Epithelial cell of esophagus (primary cell): ENCODE measurements around the gene ABTB2.
"Not testable (repeated sequence)": the region's sequence is repeated elsewhere in the genome, so short reads cannot be mapped to it uniquely, and the experiment has no call there.

Source experiments
- DNase-seq: peaks from one replicate; pipeline ENCODE4 v3.0.0; 2010; ENCODE audit warnings: low read depth
- H3K4me3 ChIP-seq: 2 replicates; pipeline ENCODE4 v1.5.1; 2011; ENCODE audit warnings: mild to moderate bottlenecking, low read length, control low read depth
- TF ChIP-seq, protein P1 (sequence below): IDR thresholded peaks from 2 replicates; pipeline ENCODE4 v1.5.1; 2011; ENCODE audit warnings: low read depth, mild to moderate bottlenecking, low read length, control low read depth, inconsistent platforms; ENCODE audit not compliant: insufficient read depth; ENCODE audit errors: missing control alignments

The ABTB2 gene

DNA sequence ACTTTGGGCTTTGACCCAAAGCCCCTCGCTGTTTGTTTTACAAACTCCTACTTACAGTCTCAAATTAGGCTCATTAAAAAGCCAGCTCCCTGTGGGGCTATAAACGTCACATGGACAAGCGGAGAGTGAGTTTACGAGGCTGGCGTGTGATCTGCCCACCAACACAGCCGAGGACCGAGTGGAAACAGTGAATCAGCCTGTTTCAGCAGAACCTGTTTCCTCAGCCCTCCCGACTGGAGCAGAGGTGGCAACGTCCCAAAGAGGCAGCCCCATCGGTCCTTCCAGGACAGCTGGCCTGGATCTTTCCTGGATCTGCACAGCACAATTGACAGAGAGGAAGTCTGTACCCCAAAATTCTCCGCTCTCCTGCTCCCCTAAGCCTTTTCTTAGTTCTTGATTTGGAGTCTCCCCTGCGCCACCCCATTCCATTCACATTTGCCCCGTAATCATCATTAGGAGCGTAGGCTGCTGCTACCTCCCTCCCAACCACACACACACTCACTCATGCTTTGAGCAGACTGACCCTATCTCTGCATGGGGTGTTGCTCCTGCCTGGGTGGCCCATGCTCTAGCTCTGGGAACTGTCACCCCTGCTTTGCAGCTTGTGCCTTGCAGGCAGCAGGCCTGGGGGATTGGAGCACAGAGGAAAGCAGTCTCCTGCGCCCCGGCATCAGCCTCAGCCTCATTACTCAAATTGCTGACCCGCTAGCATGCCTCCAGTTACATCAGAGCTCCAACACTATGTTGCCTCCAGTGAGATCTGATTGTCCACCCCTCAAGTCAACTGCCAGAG is 134.6 kb downstream of the ABTB2 start:
- H3K4me3 ChIP-seq = no peak overlapping the region
- no peak for DNase-seq
- TF ChIP-seq, protein P1, sequence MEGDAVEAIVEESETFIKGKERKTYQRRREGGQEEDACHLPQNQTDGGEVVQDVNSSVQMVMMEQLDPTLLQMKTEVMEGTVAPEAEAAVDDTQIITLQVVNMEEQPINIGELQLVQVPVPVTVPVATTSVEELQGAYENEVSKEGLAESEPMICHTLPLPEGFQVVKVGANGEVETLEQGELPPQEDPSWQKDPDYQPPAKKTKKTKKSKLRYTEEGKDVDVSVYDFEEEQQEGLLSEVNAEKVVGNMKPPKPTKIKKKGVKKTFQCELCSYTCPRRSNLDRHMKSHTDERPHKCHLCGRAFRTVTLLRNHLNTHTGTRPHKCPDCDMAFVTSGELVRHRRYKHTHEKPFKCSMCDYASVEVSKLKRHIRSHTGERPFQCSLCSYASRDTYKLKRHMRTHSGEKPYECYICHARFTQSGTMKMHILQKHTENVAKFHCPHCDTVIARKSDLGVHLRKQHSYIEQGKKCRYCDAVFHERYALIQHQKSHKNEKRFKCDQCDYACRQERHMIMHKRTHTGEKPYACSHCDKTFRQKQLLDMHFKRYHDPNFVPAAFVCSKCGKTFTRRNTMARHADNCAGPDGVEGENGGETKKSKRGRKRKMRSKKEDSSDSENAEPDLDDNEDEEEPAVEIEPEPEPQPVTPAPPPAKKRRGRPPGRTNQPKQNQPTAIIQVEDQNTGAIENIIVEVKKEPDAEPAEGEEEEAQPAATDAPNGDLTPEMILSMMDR = no peak

DNA sequence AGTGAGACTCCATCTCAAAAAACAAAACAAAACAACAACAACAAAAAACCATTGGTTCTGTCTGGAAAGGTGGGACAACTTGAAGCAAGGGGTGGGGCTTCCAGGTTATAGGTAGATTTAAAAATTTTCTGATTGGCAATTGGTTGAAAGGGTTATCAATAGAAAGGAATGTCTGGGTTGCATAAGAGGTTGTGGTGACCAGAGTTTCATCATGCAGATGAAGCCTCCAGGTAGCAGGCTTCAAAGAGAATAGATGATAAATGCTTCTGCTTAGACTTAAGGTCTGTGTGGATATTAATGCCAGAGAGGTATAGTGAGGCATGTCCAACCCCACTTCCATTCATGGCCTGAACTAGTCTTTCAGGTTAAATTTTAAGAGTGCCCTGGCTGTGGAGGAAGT is 135.8 kb downstream of the ABTB2 start:
- TF ChIP-seq, protein P1 = no peak
- no peak overlapping the region for H3K4me3 ChIP-seq
- no peak for DNase-seq

DNA sequence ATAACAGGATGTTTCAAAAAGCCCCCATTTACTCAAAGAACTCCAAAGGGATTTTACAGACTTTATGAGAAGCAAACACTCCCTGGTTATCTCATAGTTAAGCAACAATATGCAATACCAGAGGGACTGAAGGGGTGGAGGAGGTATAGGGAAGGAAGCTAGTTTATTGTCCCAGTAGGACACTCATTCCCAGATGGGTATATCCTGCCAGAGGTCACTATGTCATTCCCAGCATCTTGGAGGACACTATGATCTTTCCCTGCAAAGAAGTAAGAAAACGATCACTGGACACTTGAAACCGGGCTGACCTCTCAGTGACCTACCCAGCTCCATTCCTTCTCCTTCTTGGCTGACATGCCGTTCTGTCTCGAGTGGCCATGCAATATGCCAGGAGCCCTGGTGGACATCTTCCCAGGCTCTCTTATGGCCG is 137.9 kb downstream of the ABTB2 start:
- TF ChIP-seq, protein P1 = no peak
- DNase-seq = no peak
- H3K4me3 ChIP-seq = no peak overlapping the region

DNA sequence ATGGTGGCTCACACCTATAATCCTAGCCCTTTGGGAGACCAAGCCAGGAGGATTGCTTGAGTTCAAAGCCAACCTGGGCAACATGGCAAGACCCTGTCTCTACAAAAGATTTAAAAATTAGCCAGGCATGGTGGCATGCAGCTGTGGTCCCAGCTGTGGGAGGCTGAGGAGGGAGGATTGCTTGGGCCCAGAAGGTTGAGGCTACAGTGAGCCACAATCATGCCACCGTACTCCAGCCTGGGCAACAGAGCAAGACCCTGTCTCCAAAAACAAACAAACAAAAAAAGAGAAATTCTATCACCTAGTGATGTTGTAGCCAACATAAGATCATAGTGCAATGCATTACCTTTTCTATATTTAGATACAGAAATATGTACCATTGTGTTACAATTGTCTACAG is 138.5 kb downstream of the ABTB2 start:
- H3K4me3 ChIP-seq = no peak overlapping the region
- TF ChIP-seq, protein P1 = no peak
- no peak for DNase-seq

DNA sequence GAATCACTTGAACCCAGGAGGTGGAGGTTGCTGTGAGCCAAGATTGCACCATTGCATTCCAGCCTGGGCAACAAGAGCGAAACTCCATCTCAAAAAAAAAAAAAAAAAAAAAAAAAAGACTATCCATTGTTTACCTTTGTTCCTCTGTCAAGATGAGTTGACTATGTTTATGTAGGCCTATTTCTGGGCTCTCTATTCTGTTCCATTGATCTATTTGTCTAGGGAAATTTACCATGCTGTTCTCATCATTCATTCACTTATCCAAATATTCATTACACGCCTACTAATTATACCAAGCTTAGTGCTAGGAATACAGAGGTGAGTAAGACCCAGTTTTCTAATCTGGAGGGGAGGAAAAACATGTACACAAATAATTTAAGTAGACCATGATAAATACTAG is 139.1 kb downstream of the ABTB2 start:
- not testable (repeated sequence) for DNase-seq, H3K4me3 ChIP-seq

DNA sequence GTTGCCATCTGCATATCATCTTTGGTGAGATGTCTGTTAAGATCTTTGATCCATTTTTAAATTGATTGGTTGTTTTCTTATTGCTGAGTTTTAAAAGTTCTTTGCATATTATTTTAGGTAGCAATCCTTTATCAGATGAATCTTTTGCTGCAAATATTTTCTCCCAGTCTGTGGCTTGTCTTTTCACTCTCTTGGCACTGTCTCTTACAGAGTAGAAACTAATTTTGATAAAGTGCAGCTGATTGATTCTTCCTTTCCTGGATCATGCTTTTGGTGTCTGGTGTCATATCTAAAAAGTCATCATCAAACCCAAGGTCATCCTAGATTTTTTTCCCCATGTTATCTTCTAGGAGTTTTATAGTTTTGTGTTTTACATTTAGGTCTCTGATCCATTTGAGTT is 139.7 kb downstream of the ABTB2 start:
- no peak overlapping the region for H3K4me3 ChIP-seq
- TF ChIP-seq, protein P1 = no peak
- DNase-seq = no peak

DNA sequence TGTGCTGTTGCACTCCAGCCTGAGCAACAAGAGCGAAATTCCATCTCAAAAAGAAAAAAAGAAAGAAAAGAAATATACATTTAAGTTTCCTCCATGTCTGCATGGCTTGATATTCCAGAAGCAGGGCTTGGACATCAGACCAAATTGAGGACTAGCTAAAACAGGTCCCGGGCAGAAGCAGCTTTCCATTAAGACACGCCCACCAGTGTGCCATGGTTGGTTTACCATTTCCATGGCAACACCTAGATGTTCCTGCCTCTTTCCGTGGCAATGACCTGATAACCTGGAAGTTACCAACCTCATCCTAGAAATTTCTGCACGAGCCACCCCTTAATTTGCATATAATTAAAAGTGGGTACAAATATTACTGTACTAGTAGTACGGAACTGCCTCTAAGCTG is 141.1 kb downstream of the ABTB2 start:
- no peak overlapping the region for H3K4me3 ChIP-seq
- no peak for DNase-seq
- TF ChIP-seq, protein P1 = no peak
